ENCODE measurements around the gene ZNF503. TPM values are rescaled to one million over a fixed set of nuclear protein-coding genes. Genes with fewer than 3 reads are reported as not detected.

The ZNF503 gene
- polyA plus RNA-seq, 2 of the 4 experiments (the other 2 are of a cell fraction): 0.54 to 12.8 TPM

- Histone ChIP-seq H3K27ac (no peak overlapping the region), H3K4me2 (no peak overlapping the region), H3K4me1 (peaks cover 9% of the 10 kb centered on the region), H3K4me3 (no peak overlapping the region), H3K9me3 (no peaks in the 10 kb centered on the region)
- FAIRE-seq: no peak
- ATAC-seq: no peak
- DNase-seq (ENCODE audit: low read depth in 1 of 2, low spot score in 1 of 2): no peak
- CTCF ChIA-PET: interaction anchor here (1.5 kb wide), 1 partner anchor 11 kb away, joined by 4 read pairs; no protein-coding TSS in a partner anchor
- 95% methylated on average over 29 of the region's 29 CpGs for WGBS (ENCODE audit: missing lambda C conversion rate)
- TF ChIP-seq, protein P1, sequence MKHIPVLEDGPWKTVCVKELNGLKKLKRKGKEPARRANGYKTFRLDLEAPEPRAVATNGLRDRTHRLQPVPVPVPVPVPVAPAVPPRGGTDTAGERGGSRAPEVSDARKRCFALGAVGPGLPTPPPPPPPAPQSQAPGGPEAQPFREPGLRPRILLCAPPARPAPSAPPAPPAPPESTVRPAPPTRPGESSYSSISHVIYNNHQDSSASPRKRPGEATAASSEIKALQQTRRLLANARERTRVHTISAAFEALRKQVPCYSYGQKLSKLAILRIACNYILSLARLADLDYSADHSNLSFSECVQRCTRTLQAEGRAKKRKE (CRISPR knock-in tag; IDR thresholded peaks at IDR 0.05; ENCODE audit: low read depth): no peak
- TF ChIP-seq, protein P2, sequence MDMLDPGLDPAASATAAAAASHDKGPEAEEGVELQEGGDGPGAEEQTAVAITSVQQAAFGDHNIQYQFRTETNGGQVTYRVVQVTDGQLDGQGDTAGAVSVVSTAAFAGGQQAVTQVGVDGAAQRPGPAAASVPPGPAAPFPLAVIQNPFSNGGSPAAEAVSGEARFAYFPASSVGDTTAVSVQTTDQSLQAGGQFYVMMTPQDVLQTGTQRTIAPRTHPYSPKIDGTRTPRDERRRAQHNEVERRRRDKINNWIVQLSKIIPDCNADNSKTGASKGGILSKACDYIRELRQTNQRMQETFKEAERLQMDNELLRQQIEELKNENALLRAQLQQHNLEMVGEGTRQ (IDR thresholded peaks at IDR 0.05): no peak
- TF ChIP-seq TP53 (CRISPR knock-in tag; IDR thresholded peaks at IDR 0.05) (no peak), SMC3 (IDR thresholded peaks at IDR 0.05) (no peak), HOXB13 (CRISPR knock-in tag; IDR thresholded peaks at IDR 0.05; ENCODE audit: low read depth) (no peak), NR3C1 (IDR thresholded peaks at IDR 0.05) (no peak), POLR2AphosphoS2 (conservative IDR thresholded peaks at IDR 0.05; ENCODE audit: low read length) (no peak)
- TF ChIP-seq, protein P3, sequence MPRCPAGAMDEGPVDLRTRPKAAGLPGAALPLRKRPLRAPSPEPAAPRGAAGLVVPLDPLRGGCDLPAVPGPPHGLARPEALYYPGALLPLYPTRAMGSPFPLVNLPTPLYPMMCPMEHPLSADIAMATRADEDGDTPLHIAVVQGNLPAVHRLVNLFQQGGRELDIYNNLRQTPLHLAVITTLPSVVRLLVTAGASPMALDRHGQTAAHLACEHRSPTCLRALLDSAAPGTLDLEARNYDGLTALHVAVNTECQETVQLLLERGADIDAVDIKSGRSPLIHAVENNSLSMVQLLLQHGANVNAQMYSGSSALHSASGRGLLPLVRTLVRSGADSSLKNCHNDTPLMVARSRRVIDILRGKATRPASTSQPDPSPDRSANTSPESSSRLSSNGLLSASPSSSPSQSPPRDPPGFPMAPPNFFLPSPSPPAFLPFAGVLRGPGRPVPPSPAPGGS (IDR thresholded peaks at IDR 0.05): no peak
- POLR2A ChIA-PET: no interaction called here
These were observed 5.1 kb upstream of the ZNF503 start for GRCh38 chr10:75406462-75407223.

GRCh38 chr10:75405598-75406461 lies 4.3 kb upstream of the ZNF503 start:
- DNase-seq (ENCODE audit: low read depth in 1 of 2, low spot score in 1 of 2): no peak
- WGBS (ENCODE audit: missing lambda C conversion rate): 92% methylated on average over 39 of the region's 39 CpGs
- ChIA-PET POLR2A (no interaction called here), CTCF (interaction anchor here (1.5 kb wide), 1 partner anchor 11 kb away, joined by 4 read pairs; no protein-coding TSS in a partner anchor)
- Histone ChIP-seq H3K4me3 (no peak overlapping the region), H3K4me2 (no peak overlapping the region), H3K4me1 (peaks cover 9% of the 10 kb centered on the region), H3K27ac (no peak overlapping the region), H3K9me3 (no peaks in the 10 kb centered on the region)
- FAIRE-seq: no peak
- no peak for TF ChIP-seq CTCF (IDR thresholded peaks at IDR 0.05)
- no peak for TF ChIP-seq ZFP36 (IDR thresholded peaks at IDR 0.05; ENCODE audit: borderline replicate concordance, partially characterized antibody)
- TF ChIP-seq HOXB13 (CRISPR knock-in tag; IDR thresholded peaks at IDR 0.05; ENCODE audit: low read depth): no peak
- no peak for TF ChIP-seq CBX2 (IDR thresholded peaks at IDR 0.05; ENCODE audit: borderline replicate concordance, low read depth)
- TF ChIP-seq CEBPB (IDR thresholded peaks at IDR 0.05): no peak
- no peak for TF ChIP-seq NR3C1 (IDR thresholded peaks at IDR 0.05)
- no peak for TF ChIP-seq JUNB (IDR thresholded peaks at IDR 0.05)
- no peak for TF ChIP-seq KDM5A (IDR thresholded peaks at IDR 0.05)
- no peak for TF ChIP-seq SMC3 (IDR thresholded peaks at IDR 0.05)
- TF ChIP-seq, protein P1 (CRISPR knock-in tag; IDR thresholded peaks at IDR 0.05; ENCODE audit: low read depth): no peak
- TF ChIP-seq TFCP2L1 (CRISPR knock-in tag; IDR thresholded peaks at IDR 0.05): no peak
- no peak for TF ChIP-seq E2F6 (IDR thresholded peaks at IDR 0.05; ENCODE audit: borderline replicate concordance, low read depth)
- no peak for TF ChIP-seq TP53 (CRISPR knock-in tag; IDR thresholded peaks at IDR 0.05)
- TF ChIP-seq RAD21 (conservative IDR thresholded peaks at IDR 0.05 in 1 of 2, IDR thresholded peaks at IDR 0.05 in 1 of 2): no peak
- no peak for TF ChIP-seq CBX8 (IDR thresholded peaks at IDR 0.05)
- TF ChIP-seq, protein P4, sequence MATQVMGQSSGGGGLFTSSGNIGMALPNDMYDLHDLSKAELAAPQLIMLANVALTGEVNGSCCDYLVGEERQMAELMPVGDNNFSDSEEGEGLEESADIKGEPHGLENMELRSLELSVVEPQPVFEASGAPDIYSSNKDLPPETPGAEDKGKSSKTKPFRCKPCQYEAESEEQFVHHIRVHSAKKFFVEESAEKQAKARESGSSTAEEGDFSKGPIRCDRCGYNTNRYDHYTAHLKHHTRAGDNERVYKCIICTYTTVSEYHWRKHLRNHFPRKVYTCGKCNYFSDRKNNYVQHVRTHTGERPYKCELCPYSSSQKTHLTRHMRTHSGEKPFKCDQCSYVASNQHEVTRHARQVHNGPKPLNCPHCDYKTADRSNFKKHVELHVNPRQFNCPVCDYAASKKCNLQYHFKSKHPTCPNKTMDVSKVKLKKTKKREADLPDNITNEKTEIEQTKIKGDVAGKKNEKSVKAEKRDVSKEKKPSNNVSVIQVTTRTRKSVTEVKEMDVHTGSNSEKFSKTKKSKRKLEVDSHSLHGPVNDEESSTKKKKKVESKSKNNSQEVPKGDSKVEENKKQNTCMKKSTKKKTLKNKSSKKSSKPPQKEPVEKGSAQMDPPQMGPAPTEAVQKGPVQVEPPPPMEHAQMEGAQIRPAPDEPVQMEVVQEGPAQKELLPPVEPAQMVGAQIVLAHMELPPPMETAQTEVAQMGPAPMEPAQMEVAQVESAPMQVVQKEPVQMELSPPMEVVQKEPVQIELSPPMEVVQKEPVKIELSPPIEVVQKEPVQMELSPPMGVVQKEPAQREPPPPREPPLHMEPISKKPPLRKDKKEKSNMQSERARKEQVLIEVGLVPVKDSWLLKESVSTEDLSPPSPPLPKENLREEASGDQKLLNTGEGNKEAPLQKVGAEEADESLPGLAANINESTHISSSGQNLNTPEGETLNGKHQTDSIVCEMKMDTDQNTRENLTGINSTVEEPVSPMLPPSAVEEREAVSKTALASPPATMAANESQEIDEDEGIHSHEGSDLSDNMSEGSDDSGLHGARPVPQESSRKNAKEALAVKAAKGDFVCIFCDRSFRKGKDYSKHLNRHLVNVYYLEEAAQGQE (IDR thresholded peaks at IDR 0.05): no peak
- TF ChIP-seq CHD4 (IDR thresholded peaks at IDR 0.05; ENCODE audit: borderline replicate concordance): no peak
- ATAC-seq: no peak

All from A549 (cell line).